Stimulated activated CD4-positive, alpha-beta T cell treated with anti-CD3 and anti-CD28 coated beads, Interleukin-1b, Interleukin-23, amount 100 ng/mL, for 1 hour (primary cell): ENCODE results near the gene IKBKE.

Experiments used
- DNase-seq, 2 donors: peaks; one replicate each; pipeline ENCODE4 v3.0.0-alpha.2; 2020; ENCODE audit warnings: low read depth in 2 of 2

The IKBKE gene

GRCh38 chr1:206512058-206512850 is 42.0 kb downstream of the IKBKE start:
- DNase-seq, result no peak

DNA sequence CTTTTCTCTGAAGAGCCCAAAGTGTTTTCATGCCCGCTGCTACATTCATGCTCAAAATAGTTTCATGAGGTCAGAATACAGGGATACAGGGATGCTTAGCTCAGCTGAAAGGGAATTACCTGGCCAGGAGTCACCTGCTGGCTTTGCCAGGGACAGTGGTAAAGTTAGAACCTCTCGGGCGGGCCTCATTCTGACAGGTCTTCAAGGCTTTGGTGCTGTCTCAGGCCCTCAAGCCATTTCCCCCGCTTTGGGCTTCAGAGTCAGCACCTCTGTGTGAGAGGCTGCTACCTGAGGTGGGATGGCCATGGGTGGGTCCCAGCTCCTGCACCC is 42.5 kb downstream of the IKBKE start:
- no peak for DNase-seq

GRCh38 chr1:206513312-206514111 is 43.2 kb downstream of the IKBKE start:
- DNase-seq, result no peak

DNA sequence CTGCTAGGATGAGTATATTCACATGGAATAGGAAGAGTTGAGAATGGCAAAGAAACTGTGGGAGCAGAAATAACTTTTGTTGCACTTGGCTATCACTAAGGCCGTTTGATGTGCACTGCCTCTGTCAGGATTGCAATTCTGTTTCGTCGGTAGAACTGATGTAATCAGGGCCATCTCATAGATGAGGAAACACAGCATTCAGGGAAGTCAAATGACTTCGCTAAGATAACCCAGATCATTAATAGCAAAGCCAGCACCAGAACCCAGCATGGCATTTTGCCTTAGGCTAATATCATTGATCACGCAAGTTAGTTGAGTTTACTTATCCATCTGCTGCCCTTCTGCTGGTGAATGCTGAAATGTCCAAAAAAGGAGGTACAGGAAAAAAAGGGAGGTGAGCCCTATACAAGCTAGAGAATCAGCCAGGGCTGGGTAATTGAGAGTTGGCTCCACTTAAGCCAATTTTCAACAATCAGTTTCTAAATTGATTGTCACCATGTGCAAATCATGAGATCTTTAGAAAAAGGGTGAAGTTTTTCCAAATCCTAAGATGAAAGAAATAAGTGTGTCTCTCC is 44.6 kb downstream of the IKBKE start:
- DNase-seq, result no peak

GRCh38 chr1:206516728-206516990 is 46.4 kb downstream of the IKBKE start:
- DNase-seq, result no peak

GRCh38 chr1:206517784-206518183 is 47.5 kb downstream of the IKBKE start:
- no peak for DNase-seq

DNA sequence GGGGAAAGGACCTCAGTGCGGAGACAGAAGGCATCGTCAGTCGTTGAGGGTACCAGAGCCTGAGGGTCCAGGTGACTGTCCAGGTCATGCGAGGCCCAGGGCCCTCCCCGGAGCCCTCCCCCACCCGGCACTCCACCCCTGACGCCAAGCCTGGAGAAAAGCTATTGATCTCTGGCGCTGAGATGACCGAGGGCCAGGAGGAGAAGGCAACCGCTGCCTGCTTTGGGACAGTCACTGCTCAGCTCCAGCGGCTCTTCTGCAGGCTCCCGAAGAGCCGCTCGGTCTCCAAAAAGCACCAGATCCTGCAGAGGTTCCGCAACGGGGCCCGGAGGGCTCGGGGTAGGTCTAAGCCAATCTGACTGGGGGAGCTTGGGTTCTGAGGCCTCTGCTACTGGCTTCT is 47.9 kb downstream of the IKBKE start:
- DNase-seq, result no peak

DNA sequence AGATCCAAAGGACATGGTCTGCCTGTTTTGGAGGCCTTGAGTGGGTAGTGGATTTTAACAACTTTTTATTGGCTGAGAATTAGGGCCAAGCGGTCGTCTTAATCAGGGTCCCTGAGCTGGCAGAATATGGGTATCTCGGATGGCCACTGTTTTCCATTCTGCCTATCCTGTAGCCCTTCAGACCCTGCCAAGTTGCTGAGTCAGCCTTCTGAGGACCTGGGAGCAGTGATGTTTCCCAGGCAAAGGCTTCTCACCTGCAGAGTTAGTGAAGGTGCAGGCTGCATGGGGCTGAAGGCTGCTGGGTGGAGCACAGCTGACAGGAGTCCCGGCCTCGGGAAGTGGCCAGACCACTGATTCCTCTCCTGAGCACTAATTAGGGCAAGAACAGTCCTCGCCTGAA is 48.5 kb downstream of the IKBKE start:
- no peak for DNase-seq

- DNase-seq, result no peak
These were observed 50.9 kb downstream of the IKBKE start for GRCh38 chr1:206521127-206521526.

GRCh38 chr1:206521694-206522402 is 51.6 kb downstream of the IKBKE start:
- DNase-seq, result no peak

- no peak for DNase-seq
These were observed 54.6 kb downstream of the IKBKE start for GRCh38 chr1:206524739-206525364.

GRCh38 chr1:206526064-206526911 is 56.0 kb downstream of the IKBKE start:
- no peak for DNase-seq

DNA sequence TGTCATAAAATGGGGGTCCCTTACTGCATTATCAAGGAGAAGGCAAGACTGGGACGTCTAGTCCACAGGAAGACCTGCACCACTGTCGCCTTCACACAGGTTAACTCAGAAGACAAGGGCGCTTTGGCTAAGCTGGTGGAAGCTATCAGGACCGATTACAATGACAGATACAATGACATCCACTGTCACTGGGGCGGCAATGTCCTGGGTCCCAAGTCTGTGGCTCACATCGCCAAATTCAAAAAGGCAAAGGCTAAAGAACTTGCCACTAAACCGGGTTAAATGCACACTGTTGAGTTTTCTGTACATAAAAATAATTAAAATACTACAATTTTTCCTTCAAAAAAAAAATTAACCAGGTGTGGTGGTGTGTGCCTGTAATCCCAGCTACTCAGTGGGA is 59.1 kb downstream of the IKBKE start:
- DNase-seq, result no peak

- DNase-seq, result no peak
These were observed 62.1 kb downstream of the IKBKE start for GRCh38 chr1:206532368-206532767.

DNA sequence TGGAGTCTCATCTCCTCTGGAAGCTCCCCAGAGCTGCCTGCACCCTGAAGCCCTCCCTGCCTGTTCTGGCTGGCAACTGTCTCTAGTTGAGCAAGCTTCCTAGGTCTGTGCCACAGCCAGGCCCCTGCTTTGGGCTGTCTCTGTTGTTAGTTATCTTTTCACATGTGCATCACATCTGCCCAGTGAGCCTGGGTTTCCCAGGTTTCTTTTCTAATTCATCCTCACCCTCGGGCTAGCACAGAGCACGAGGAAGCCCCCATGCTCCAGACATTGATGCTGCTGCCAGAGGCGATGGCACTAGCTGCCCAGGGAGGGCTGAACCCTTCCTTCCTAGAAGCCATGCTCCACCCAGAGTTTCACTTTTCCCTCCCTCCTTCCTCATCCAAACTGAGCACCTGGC is 64.3 kb downstream of the IKBKE start:
- no peak for DNase-seq

DNA sequence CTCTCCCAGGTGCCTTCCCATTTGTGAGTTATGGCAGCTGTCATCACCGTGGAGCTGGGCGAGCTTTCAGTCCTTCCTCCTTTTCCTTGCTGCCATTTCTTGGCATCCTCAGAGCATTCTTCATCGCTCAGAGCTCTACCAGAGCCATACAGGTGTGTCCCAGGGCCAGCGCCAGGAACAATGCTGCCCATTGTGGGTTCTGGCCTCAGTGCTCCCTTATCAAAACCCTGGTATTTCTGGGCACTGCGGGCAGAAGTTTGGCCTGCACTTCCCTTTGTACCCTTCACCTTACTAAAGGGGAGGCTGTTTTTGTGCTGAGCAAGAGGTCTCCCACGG is 65.5 kb downstream of the IKBKE start:
- DNase-seq, result no peak

DNA sequence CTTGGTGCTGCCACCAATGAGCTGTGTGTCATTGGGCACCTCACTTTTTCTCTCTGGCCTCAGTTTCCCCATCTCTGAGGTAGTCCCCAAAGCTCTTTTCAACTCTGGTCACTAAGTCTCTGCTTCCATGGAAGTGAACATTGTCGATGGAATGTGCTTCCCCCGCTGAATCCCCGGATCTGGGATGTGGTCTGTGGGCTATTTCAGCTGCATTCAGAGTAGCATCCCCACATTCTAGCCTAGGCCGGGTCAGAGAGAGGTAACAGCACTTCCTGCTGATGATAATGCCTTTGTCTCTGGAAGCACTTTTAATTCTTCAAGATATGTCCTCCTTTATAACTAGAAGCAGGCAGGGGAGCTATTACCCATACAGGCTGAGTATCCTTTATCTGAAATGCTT is 66.9 kb downstream of the IKBKE start:
- DNase-seq, result no peak

- DNase-seq, result no peak
These were observed 68.0 kb downstream of the IKBKE start for GRCh38 chr1:206538086-206538770.

DNA sequence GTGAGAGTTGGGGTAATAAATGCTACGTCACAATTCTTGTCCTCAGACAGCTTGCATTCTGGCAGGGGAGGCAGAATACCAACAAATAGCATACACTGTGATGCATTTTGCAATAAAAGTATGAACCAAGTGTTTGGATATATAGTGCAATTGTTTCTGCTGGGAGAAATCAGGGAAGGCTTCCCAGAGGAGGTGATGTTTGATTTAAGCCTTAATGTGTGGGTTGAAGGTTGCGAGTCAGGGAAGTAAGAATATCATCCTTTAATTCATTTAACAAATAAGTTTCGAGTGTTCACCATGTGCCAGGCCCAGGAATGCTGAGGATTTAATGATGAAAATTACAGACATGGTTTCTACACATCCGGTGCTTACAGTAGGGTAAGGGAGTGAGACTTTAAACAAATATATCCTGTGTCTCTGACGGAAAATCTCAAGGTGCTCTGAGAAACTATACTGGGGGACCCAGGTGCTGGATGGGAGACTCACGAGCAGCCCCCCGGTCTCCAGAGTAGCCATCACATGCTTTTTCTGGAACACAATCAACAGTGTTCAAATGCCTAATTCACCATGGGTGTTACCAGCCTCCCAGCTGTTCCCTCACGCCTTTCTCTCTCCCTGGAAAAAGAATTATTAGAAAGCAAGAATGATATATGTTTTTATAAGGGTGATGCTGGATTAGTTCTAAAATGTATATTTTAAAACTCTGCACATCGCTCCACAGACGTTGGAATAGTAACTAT is 68.8 kb downstream of the IKBKE start:
- no peak for DNase-seq
